B cell (primary cell): Measurements from ENCODE around the gene AZGP1. TPM values are rescaled to one million over a fixed set of nuclear protein-coding genes. Genes with fewer than 3 reads are reported as not detected.
"Not testable (repeated sequence)": the region's sequence is repeated elsewhere in the genome, so short reads cannot be mapped to it uniquely, and the experiment has no call there.

Experiments
- ATAC-seq: fragments of 200-7000 bp; cut with Tn5 transposase; one replicate; pipeline ENCODE4 v1.10.0; 2021; ENCODE audit warnings: low read depth, mild to moderate bottlenecking, moderate number of reproducible peaks, moderate library complexity
- CTCF ChIA-PET: fragments of 350-600 bp; sonication (Branson Sonifier 250); formaldehyde crosslinking; loops from one replicate; lab custom pipeline; 2021; ENCODE audit warnings: antibody characterized with exemption, inconsistent platforms; lab: Charles Lee
- POLR2A ChIA-PET: fragments of 350-600 bp; sonication (Branson Sonifier 250); formaldehyde crosslinking; loops from one replicate; lab custom pipeline; 2021; ENCODE audit warnings: antibody characterized with exemption; lab: Charles Lee
- DNase-seq: peaks from one replicate; pipeline ENCODE4 v3.0.0; 2013
- H2AFZ ChIP-seq: 2 replicates; pipeline ENCODE4 v1.6.1; 2012; ENCODE audit warnings: mild to moderate bottlenecking, low read depth, low read length; ENCODE audit not compliant: insufficient read depth, poor library complexity, severe bottlenecking
- H3K27ac ChIP-seq, 2 donors: 1 replicate in 1 of 2; 2 replicates in 1 of 2; pipeline ENCODE4 v1.5.1; 2012 to 2013; ENCODE audit warnings: low read length in 2 of 2, mild to moderate bottlenecking in 2 of 2, moderate library complexity in 1 of 2
- H3K27me3 ChIP-seq, 4 experiments: fragments of 200-600 bp in 1 of 4; sonication (generic) in 1 of 4; replicated peaks in 1 of 4; 1 replicate in 2 of 4; 2 replicates in 2 of 4; pipeline versions ENCODE4 v1.6.1 to v1.7.0; 2013 to 2016; ENCODE audit warnings: low read length in 3 of 4, mild to moderate bottlenecking in 2 of 4, mixed read lengths in 1 of 4, moderate library complexity in 1 of 4; ENCODE audit not compliant: insufficient read depth in 4 of 4, control insufficient read depth in 3 of 4; ENCODE audit errors: control extremely low read depth in 1 of 4
- H3K36me3 ChIP-seq, 2 experiments: replicated peaks in 1 of 2; 1 replicate in 1 of 2; 2 replicates in 1 of 2; pipeline versions ENCODE4 v1.6.1 to v1.7.1; 2013; ENCODE audit warnings: low read length in 1 of 2; ENCODE audit not compliant: insufficient read depth in 2 of 2, control insufficient read depth in 1 of 2; ENCODE audit errors: control extremely low read depth in 1 of 2, extremely low read depth in 1 of 2
- H3K4me1 ChIP-seq, 2 donors: fragments of 200-600 bp in 1 of 2; sonication (generic) in 1 of 2; 1 replicate in 1 of 2; 2 replicates in 1 of 2; pipeline versions ENCODE4 v1.5.1 to v1.6.1; 2013 to 2017; ENCODE audit warnings: low read length in 2 of 2; ENCODE audit not compliant: control insufficient read depth in 2 of 2, insufficient read depth in 2 of 2
- H3K4me2 ChIP-seq: replicated peaks from 2 replicates; pipeline ENCODE3; 2012; ENCODE audit warnings: mild to moderate bottlenecking, low read depth, low read length; ENCODE audit not compliant: poor library complexity, severe bottlenecking
- H3K4me3 ChIP-seq, 5 experiments: fragments of 200-600 bp in 1 of 5; sonication (generic) in 1 of 5; 1 replicate in 3 of 5; 2 replicates in 2 of 5; pipeline versions ENCODE4 v1.5.1 to v1.7.0; 2011 to 2016; ENCODE audit warnings: low read length in 4 of 5, mild to moderate bottlenecking in 4 of 5, low read depth in 2 of 5, control low read depth in 1 of 5, moderate library complexity in 1 of 5; ENCODE audit not compliant: insufficient read depth in 1 of 5; ENCODE audit errors: control extremely low read depth in 1 of 5, extremely low read depth in 1 of 5
- H3K79me2 ChIP-seq: fragments of 200-600 bp; sonication (generic); one replicate; pipeline ENCODE4 v1.6.0; 2016; ENCODE audit warnings: low read length; ENCODE audit not compliant: control insufficient read depth, insufficient read depth
- H3K9ac ChIP-seq: fragments of 200-600 bp; sonication (generic); 2 replicates; pipeline ENCODE4 v1.6.1; 2017; ENCODE audit warnings: mild to moderate bottlenecking, low read length, moderate library complexity
- H3K9me3 ChIP-seq, 3 donors: one replicate each; pipeline versions ENCODE4 v1.6.1 to v1.7.1; 2013; ENCODE audit warnings: low read length in 2 of 3; ENCODE audit not compliant: control insufficient read depth in 2 of 3, insufficient read depth in 1 of 3; ENCODE audit errors: control extremely low read depth in 1 of 3
- H4K20me1 ChIP-seq: 2 replicates; pipeline ENCODE4 v1.6.0; 2012; ENCODE audit warnings: mild to moderate bottlenecking, low read length; ENCODE audit not compliant: insufficient read depth, control insufficient read depth, poor library complexity, severe bottlenecking
- H3K27ac Mint-ChIP-seq: one replicate; pipeline ENCODE4 v1.8.0; 2021; ENCODE audit warnings: mixed read lengths
- H3K27me3 Mint-ChIP-seq: one replicate; pipeline ENCODE4 v1.8.0; 2021; ENCODE audit warnings: mixed read lengths
- H3K4me1 Mint-ChIP-seq: one replicate; pipeline ENCODE4 v1.8.0; 2021; ENCODE audit warnings: mixed read lengths
- H3K4me3 Mint-ChIP-seq: one replicate; pipeline ENCODE4 v1.8.0; 2021; ENCODE audit warnings: mixed read lengths
- H3K9me3 Mint-ChIP-seq: one replicate; pipeline ENCODE4 v1.8.0; 2022; ENCODE audit warnings: mixed read lengths; ENCODE audit not compliant: insufficient read depth
- CTCF ChIP-seq: fragments of 200-600 bp; IDR thresholded peaks from one replicate; pipeline ENCODE4 v1.8.0; 2022; ENCODE audit warnings: antibody characterized with exemption, mild to moderate bottlenecking
- EZH2 ChIP-seq: IDR thresholded peaks from 2 replicates; pipeline ENCODE4 v1.6.1; 2012; ENCODE audit warnings: borderline replicate concordance, low read depth, mild to moderate bottlenecking, moderate library complexity, low read length; ENCODE audit not compliant: insufficient read depth, poor library complexity, severe bottlenecking
- WGBS: methylation state at CpG from one replicate; pipeline ENCODE4 v1.1.5; 2013; ENCODE audit warnings: missing lambda C conversion rate; ENCODE audit not compliant: insufficient coverage; 5-methylcytosine and 5-hydroxymethylcytosine counted together
- intact Hi-C: fragments of 100-400 bp; cut with micrococcal nuclease; formaldehyde crosslinking; loops from one replicate; pipeline ENCODE4 v1.10.0; 2022
- polyA plus RNA-seq: library from polyadenylated mRNA; depleted of rRNA; stranded (reverse); fragments of >200 nt; gene quantifications from 2 replicates; pipeline ENCODE4 v1.2.3, GENCODE V29; 2012
- total RNA-seq, 2 donors: library from RNA; stranded (reverse); fragments of 120-200 nt in 1 of 2; gene quantifications; 1 replicate in 1 of 2; 2 replicates in 1 of 2; pipeline versions ENCODE4 v1.2.3 to v1.2.4, GENCODE V29; 2013 to 2022

AZGP1 gene
- total and polyA plus RNA-seq, 2 donors (not counting 1 experiment from before 2014, with no cell fraction given) = not detected

- H3K27ac ChIP-seq = no peak overlapping the region
- POLR2A ChIA-PET = no interaction called here
- peaks cover 0 to 15% (median 9%) of the 10 kb centered on the region in 3 donors for H3K9me3 ChIP-seq
- no peaks in the 10 kb centered on the region for H4K20me1 ChIP-seq
- DNase-seq (no peak), ATAC-seq (no peak)
- Mint-ChIP-seq H3K27ac (no peak overlapping the region), H3K27me3 (peaks cover 40% of the 10 kb centered on the region), H3K4me3 (no peak overlapping the region), H3K9me3 (peaks cover 7% of the 10 kb centered on the region), H3K4me1 (no peaks in the 10 kb centered on the region)
- H3K27me3 ChIP-seq = peaks cover 0 to 5% (median 2%) of the 10 kb centered on the region in 4 experiments
- 100% methylated on average over 1 of the region's 3 CpGs for WGBS
- no peaks in the 10 kb centered on the region for H3K36me3 ChIP-seq
- H2AFZ ChIP-seq = no peak overlapping the region
- intact Hi-C loops = no loop called here
- H3K79me2 ChIP-seq = no peaks in the 10 kb centered on the region
- no peak overlapping the region for H3K4me3 ChIP-seq
- no peak overlapping the region for H3K9ac ChIP-seq
- TF ChIP-seq CTCF (no peak), EZH2 (no peak)
- CTCF ChIA-PET = interaction anchor here (0.7 to 1.2 kb wide), 2 partner anchors 10 to 796 kb away, joined by 5 read pairs; no protein-coding TSS in a partner anchor
- H3K4me2 ChIP-seq = no peak overlapping the region
- H3K4me1 ChIP-seq = no peaks in the 10 kb centered on the region
Observed at GRCh38 chr7:99953649-99954048, 22.2 kb downstream of the AZGP1 start.

- H3K9ac ChIP-seq, H3K36me3 ChIP-seq, ATAC-seq, H2AFZ ChIP-seq, H3K9me3 Mint-ChIP-seq, H3K4me3 Mint-ChIP-seq, H3K79me2 ChIP-seq, intact Hi-C loops, DNase-seq, H3K27ac ChIP-seq, H3K4me2 ChIP-seq, CTCF ChIA-PET, H3K4me1 ChIP-seq, H3K4me3 ChIP-seq, H3K4me1 Mint-ChIP-seq, POLR2A ChIA-PET, H4K20me1 ChIP-seq, H3K27ac Mint-ChIP-seq: not testable (repeated sequence)
- WGBS = no CpG with 5 or more reads among the region's 4 CpGs
- peaks cover 44% of the 10 kb centered on the region for H3K27me3 Mint-ChIP-seq
- Histone ChIP-seq H3K9me3 (peaks cover 0 to 15% (median 9%) of the 10 kb centered on the region in 3 donors), H3K27me3 (peaks cover 0 to 14% (median 4%) of the 10 kb centered on the region in 4 experiments)
Observed at GRCh38 chr7:99952649-99953048, 23.2 kb downstream of the AZGP1 start.

- Histone ChIP-seq H3K27me3 (peaks cover 0 to 22% (median 3%) of the 10 kb centered on the region in 4 experiments), H3K9me3 (peaks cover 0 to 15% (median 9%) of the 10 kb centered on the region in 3 donors)
- H3K4me1 Mint-ChIP-seq, H3K9me3 Mint-ChIP-seq, H3K27ac Mint-ChIP-seq, H3K4me3 Mint-ChIP-seq, H3K4me2 ChIP-seq, H3K36me3 ChIP-seq, ATAC-seq, H3K27ac ChIP-seq, H2AFZ ChIP-seq, H3K4me1 ChIP-seq, DNase-seq, H3K9ac ChIP-seq, intact Hi-C loops, H4K20me1 ChIP-seq, H3K79me2 ChIP-seq, POLR2A ChIA-PET, H3K4me3 ChIP-seq: not testable (repeated sequence)
- H3K27me3 Mint-ChIP-seq = peaks cover 43% of the 10 kb centered on the region
- CTCF ChIA-PET = interaction anchor here (0.6 kb wide), 1 partner anchor 78 kb away, joined by 5 read pairs; no protein-coding TSS in a partner anchor
- WGBS = 95% methylated on average over 5 of the region's 6 CpGs
Observed at GRCh38 chr7:99950819-99951218, 25.0 kb downstream of the AZGP1 start.
